Adrenal gland (tissue), 12 donors: ENCODE data around the gene MUC2. TPM values are rescaled to one million over a fixed set of nuclear protein-coding genes. Genes with fewer than 3 reads are reported as not detected.

Experiments
- DNase-seq, 7 donors: peaks; one replicate each; pipeline ENCODE4 v3.0.0-alpha.2; 2019 to 2020
- H3K27ac ChIP-seq, 5 donors: fragments of 200-600 bp; sonication (generic) in 4 of 5; 1 replicate in 3 of 5; 2 replicates in 2 of 5; pipeline versions ENCODE4 v1.5.1 to v1.8.0; 2016 to 2020; ENCODE audit warnings: mild to moderate bottlenecking in 1 of 5
- H3K27me3 ChIP-seq: fragments of 200-600 bp; 2 replicates; pipeline ENCODE4 v1.8.0; 2021
- H3K36me3 ChIP-seq, 2 donors: fragments of 200-600 bp; replicated peaks in 1 of 2; 1 replicate in 1 of 2; 2 replicates in 1 of 2; pipeline versions ENCODE4 v1.5.1 to v1.8.0; 2018 to 2022
- H3K4me1 ChIP-seq, 2 donors: fragments of 200-600 bp; replicated peaks in 1 of 2; 1 replicate in 1 of 2; 2 replicates in 1 of 2; pipeline versions ENCODE4 v1.5.1 to v1.8.0; 2018 to 2021
- H3K4me3 ChIP-seq, 4 donors: fragments of 200-600 bp; sonication (generic) in 3 of 4; one replicate each; pipeline ENCODE4 v1.5.1; 2016 to 2018
- H3K9me3 ChIP-seq, 3 donors: fragments of 200-600 bp; sonication (generic) in 1 of 3; replicated peaks in 1 of 3; 1 replicate in 2 of 3; 2 replicates in 1 of 3; pipeline versions ENCODE4 v1.5.1 to v1.8.0; 2016 to 2021
- POLR2A ChIP-seq, 2 donors: fragments of 450-650 bp; IDR thresholded peaks; one replicate each; pipeline ENCODE4 v1.6.1; 2017; ENCODE audit warnings: antibody characterized with exemption in 2 of 2, mild to moderate bottlenecking in 2 of 2, moderate library complexity in 1 of 2
- WGBS, 4 donors: extraction: QIAGEN DNeasy Blood & Tissue Kit in 2 of 4; methylation state at CpG; one replicate each; pipeline versions ENCODE4 v1.1.5 to v1.1.7; 2013 to 2017; 5-methylcytosine and 5-hydroxymethylcytosine counted together
- intact Hi-C, 2 donors: fragments of 100-400 bp; cut with DNase I; formaldehyde crosslinking; loops; one replicate each; pipeline versions ENCODE4 v1.14.1 to v1.15.0; 2022 to 2023
- polyA plus RNA-seq, 3 donors: library from polyadenylated mRNA; stranded (reverse); fragments of 200-250 nt in 2 of 3; fragments of 350-450 nt in 1 of 3; fragmentation: Illumina TruSeq in 1 of 3; extraction: RNeasy Lipid Tissue Mini Kit (QIAGEN cat#74804) in 1 of 3; gene quantifications; one replicate each; pipeline ENCODE4 v1.2.3, GENCODE V29; 2013 to 2014
- total RNA-seq, 9 donors: library from RNA; depleted of rRNA in 4 of 9; stranded (reverse); fragments of >200 nt in 4 of 9; fragments of 120-200 nt in 1 of 9; fragmentation: NEBNext Ultra II Directional in 1 of 9; extraction: Animal tissue kit (Norgen Biotek cat#: 25700) in 1 of 9; gene quantifications; one replicate each; pipeline versions ENCODE4 v1.1.0 to v1.2.4, GENCODE V29; 2013 to 2023
- TF ChIP-seq, protein P1 (sequence below), 6 experiments: fragments of 450-650 bp in 4 of 6; fragments of 200-600 bp in 2 of 6; sonication (generic) in 1 of 6; IDR thresholded peaks; 1 replicate in 5 of 6; 2 replicates in 1 of 6; pipeline versions ENCODE4 v1.5.1 to v1.8.0; 2016 to 2021; ENCODE audit warnings: antibody characterized with exemption in 6 of 6, mild to moderate bottlenecking in 2 of 6, moderate library complexity in 1 of 6
- donor health status: healthy with polysubstance abuse.
- donor health status: Bipolar disorder and iron deficiency.
- donor health status: DM: yes; HTN: yes; CAD: no.
- donor health status: DM: no; HTN: no; CAD: no.
- donor health status: DM: no; HTN: no; CAD: no.
- donor health status: DM: yes; HTN: yes; CAD: no.

The MUC2 gene
- total and polyA plus RNA-seq, 12 donors = under 0.01 to 0.31 (median 0.12) TPM; not detected in 7

DNA sequence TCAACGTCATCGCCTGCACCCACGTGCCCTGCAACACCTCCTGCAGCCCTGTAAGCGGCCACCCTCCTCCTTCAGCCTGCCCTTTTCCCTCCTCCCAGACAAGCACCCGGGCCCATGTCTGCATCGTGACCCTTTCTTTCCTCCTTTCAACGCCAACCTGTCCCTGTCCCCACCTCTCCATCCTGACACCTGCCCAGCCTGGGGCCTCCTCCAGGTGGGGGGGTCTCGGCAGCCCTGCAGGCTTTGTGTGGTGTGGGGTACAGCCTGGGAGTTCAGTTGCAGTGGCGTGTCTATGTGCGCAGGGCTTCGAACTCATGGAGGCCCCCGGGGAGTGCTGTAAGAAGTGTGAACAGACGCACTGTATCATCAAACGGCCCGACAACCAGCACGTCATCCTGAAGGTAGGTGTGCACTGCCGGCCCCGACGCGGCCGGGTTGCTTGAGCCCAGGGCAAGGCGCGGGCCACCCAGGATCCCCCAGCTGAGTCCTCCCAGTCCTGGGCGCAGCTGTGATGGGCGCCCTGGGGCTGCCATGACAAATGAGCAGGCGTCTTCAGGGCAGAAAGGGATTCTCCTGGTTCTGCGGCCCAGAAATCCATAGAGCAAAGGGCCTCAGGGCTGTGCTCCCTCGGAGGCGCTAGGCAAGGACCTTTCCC is 33.7 kb downstream of the MUC2 start:
- 73 to 81% (median 79%) methylated on average over 10 to 29 of the region's 29 CpGs for WGBS, 4 donors
- H3K36me3 ChIP-seq = no peaks in the 10 kb centered on the region
- DNase-seq = no peak
- no peak overlapping the region for H3K27ac ChIP-seq
- H3K27me3 ChIP-seq = peaks cover 3% of the 10 kb centered on the region
- H3K4me3 ChIP-seq = no peak overlapping the region
- no peaks in the 10 kb centered on the region for H3K9me3 ChIP-seq
- TF ChIP-seq POLR2A (IDR thresholded peaks at IDR 0.05) = no peak
- TF ChIP-seq, protein P1, sequence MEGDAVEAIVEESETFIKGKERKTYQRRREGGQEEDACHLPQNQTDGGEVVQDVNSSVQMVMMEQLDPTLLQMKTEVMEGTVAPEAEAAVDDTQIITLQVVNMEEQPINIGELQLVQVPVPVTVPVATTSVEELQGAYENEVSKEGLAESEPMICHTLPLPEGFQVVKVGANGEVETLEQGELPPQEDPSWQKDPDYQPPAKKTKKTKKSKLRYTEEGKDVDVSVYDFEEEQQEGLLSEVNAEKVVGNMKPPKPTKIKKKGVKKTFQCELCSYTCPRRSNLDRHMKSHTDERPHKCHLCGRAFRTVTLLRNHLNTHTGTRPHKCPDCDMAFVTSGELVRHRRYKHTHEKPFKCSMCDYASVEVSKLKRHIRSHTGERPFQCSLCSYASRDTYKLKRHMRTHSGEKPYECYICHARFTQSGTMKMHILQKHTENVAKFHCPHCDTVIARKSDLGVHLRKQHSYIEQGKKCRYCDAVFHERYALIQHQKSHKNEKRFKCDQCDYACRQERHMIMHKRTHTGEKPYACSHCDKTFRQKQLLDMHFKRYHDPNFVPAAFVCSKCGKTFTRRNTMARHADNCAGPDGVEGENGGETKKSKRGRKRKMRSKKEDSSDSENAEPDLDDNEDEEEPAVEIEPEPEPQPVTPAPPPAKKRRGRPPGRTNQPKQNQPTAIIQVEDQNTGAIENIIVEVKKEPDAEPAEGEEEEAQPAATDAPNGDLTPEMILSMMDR (IDR thresholded peaks at IDR 0.05) = no peak
- H3K4me1 ChIP-seq = no peaks in the 10 kb centered on the region
- intact Hi-C loops = no loop called here

DNA sequence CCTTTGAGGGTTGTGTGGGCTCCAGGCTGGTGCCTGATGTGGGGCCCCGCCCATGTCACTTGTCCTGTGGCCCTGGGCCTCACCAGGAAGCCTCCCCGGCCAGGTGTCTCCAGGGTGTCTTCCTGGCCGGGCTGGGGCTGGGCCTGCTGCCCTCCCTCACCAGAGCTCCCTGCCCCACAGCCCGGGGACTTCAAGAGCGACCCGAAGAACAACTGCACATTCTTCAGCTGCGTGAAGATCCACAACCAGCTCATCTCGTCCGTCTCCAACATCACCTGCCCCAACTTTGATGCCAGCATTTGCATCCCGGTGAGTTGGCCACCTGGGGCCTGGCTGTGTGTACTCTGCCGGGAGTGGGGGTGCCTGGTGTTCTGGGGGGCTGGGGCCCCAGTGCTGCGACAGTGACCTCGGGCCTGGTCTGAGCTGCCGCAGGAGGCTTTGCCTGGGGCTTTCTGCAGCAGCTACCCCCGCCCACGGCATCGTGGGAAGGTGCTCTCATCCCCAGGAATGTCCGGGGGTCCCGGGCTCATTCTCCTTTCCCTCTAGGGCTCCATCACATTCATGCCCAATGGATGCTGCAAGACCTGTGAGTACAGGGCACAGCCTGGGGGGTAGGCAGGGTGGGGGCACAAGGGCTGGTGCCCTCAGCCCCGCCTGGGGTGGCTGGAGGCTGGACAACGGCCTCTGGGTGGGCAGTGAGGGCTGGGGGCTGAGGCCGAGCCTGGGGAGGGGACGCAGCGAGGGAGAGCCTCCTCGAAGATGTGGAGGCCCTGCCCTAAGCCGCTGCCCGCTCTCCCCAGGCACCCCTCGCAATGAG is 34.6 kb downstream of the MUC2 start:
- no peak for DNase-seq
- H3K4me3 ChIP-seq = no peak overlapping the region
- no peak overlapping the region for H3K27ac ChIP-seq
- H3K9me3 ChIP-seq = no peaks in the 10 kb centered on the region
- no peaks in the 10 kb centered on the region for H3K36me3 ChIP-seq
- H3K27me3 ChIP-seq = peaks cover 3% of the 10 kb centered on the region
- H3K4me1 ChIP-seq = no peaks in the 10 kb centered on the region
- intact Hi-C loops = no loop called here
- TF ChIP-seq, protein P1 (IDR thresholded peaks at IDR 0.05) = no peak
- no peak for TF ChIP-seq POLR2A (IDR thresholded peaks at IDR 0.05)
- 73 to 80% (median 77%) methylated on average over 14 to 28 of the region's 28 CpGs for WGBS, 4 donors

DNA sequence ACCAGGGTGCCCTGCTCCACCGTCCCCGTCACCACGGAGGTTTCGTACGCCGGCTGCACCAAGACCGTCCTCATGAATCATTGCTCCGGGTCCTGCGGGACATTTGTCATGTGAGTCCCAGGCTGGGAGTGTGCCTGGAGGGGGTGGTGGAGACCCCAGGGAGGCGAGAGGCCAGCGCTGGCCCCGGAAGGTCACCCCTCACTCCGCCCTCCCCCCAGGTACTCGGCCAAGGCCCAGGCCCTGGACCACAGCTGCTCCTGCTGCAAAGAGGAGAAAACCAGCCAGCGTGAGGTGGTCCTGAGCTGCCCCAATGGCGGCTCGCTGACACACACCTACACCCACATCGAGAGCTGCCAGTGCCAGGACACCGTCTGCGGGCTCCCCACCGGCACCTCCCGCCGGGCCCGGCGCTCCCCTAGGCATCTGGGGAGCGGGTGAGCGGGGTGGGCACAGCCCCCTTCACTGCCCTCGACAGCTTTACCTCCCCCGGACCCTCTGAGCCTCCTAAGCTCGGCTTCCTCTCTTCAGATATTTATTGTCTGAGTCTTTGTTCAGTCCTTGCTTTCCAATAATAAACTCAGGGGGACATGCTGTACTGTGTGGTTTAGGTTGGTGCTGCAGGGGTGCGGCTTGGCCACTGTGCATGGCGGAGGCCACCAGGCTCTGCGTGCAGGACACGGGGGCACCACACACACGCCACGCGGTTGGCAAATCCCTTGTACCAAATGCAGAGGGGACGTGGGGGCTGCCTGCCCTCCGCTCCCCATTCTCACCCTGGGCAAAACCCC is 35.4 kb downstream of the MUC2 start:
- Histone ChIP-seq H3K27me3 (peaks cover 3% of the 10 kb centered on the region), H3K4me3 (no peak overlapping the region), H3K9me3 (no peaks in the 10 kb centered on the region), H3K36me3 (no peaks in the 10 kb centered on the region), H3K4me1 (no peaks in the 10 kb centered on the region), H3K27ac (no peak overlapping the region)
- intact Hi-C loops = no loop called here
- WGBS, 4 donors = 70 to 89% (median 80%) methylated on average over 10 to 39 of the region's 39 CpGs
- no peak for TF ChIP-seq POLR2A (IDR thresholded peaks at IDR 0.05)
- TF ChIP-seq, protein P1 (IDR thresholded peaks at IDR 0.05) = no peak
- no peak for DNase-seq
